ENCODE measurements around the gene ZBTB26. TPM values are rescaled to one million over a fixed set of nuclear protein-coding genes. Genes with fewer than 3 reads are reported as not detected.

The ZBTB26 gene
- 10 to 100 TPM; 18.6 to 20.3 (median 20.0) TPM for polyA plus RNA-seq (ENCODE audit: insufficient read length in 3 of 3)
- long read RNA-seq, donor 1 = 0 reads
- long read RNA-seq, donor 2, full-length matches to known transcripts = 6 of 6 reads
- long read RNA-seq, donor 2, partial matches to known transcripts = 0 of 6 reads
- long read RNA-seq, donor 2, other reads (novel, unspliced or antisense) = 0 of 6 reads
- long read RNA-seq, donor 3, full-length matches to known transcripts = 1 of 1 reads
- long read RNA-seq, donor 3, partial matches to known transcripts = 0 of 1 reads
- long read RNA-seq, donor 3, other reads (novel, unspliced or antisense) = 0 of 1 reads
- long read RNA-seq, donor 4, full-length matches to known transcripts = 2 of 2 reads
- long read RNA-seq, donor 4, partial matches to known transcripts = 0 of 2 reads
- long read RNA-seq, donor 4, other reads (novel, unspliced or antisense) = 0 of 2 reads
- long read RNA-seq, donor 5, full-length matches to known transcripts = 4 of 4 reads
- long read RNA-seq, donor 5, partial matches to known transcripts = 0 of 4 reads
- long read RNA-seq, donor 5, other reads (novel, unspliced or antisense) = 0 of 4 reads
- long read RNA-seq, donor 6, full-length matches to known transcripts = 7 of 7 reads
- long read RNA-seq, donor 6, partial matches to known transcripts = 0 of 7 reads
- long read RNA-seq, donor 6, other reads (novel, unspliced or antisense) = 0 of 7 reads
- long read RNA-seq, donor 7, full-length matches to known transcripts = 3 of 3 reads
- long read RNA-seq, donor 7, partial matches to known transcripts = 0 of 3 reads
- long read RNA-seq, donor 7, other reads (novel, unspliced or antisense) = 0 of 3 reads
- long read RNA-seq, donor 8, full-length matches to known transcripts = 2 of 2 reads
- long read RNA-seq, donor 8, partial matches to known transcripts = 0 of 2 reads
- long read RNA-seq, donor 8, other reads (novel, unspliced or antisense) = 0 of 2 reads
- long read RNA-seq, donor 9, full-length matches to known transcripts = 8 of 8 reads
- long read RNA-seq, donor 9, partial matches to known transcripts = 0 of 8 reads
- long read RNA-seq, donor 9, other reads (novel, unspliced or antisense) = 0 of 8 reads
- long read RNA-seq, donor 10, full-length matches to known transcripts = 6 of 6 reads
- long read RNA-seq, donor 10, partial matches to known transcripts = 0 of 6 reads
- long read RNA-seq, donor 10, other reads (novel, unspliced or antisense) = 0 of 6 reads
- long read RNA-seq, donor 11, full-length matches to known transcripts = 2 of 2 reads
- long read RNA-seq, donor 11, partial matches to known transcripts = 0 of 2 reads
- long read RNA-seq, donor 11, other reads (novel, unspliced or antisense) = 0 of 2 reads
- long read RNA-seq, donor 12, full-length matches to known transcripts = 2 of 2 reads
- long read RNA-seq, donor 12, partial matches to known transcripts = 0 of 2 reads
- long read RNA-seq, donor 12, other reads (novel, unspliced or antisense) = 0 of 2 reads
- long read RNA-seq, donor 13, full-length matches to known transcripts = 4 of 4 reads
- long read RNA-seq, donor 13, partial matches to known transcripts = 0 of 4 reads
- long read RNA-seq, donor 13, other reads (novel, unspliced or antisense) = 0 of 4 reads
- long read RNA-seq, donor 14 = 0 reads
- long read RNA-seq, donor 15, full-length matches to known transcripts = 5 of 5 reads
- long read RNA-seq, donor 15, partial matches to known transcripts = 0 of 5 reads
- long read RNA-seq, donor 15, other reads (novel, unspliced or antisense) = 0 of 5 reads
- long read RNA-seq, donor 16, full-length matches to known transcripts = 7 of 7 reads
- long read RNA-seq, donor 16, partial matches to known transcripts = 0 of 7 reads
- long read RNA-seq, donor 16, other reads (novel, unspliced or antisense) = 0 of 7 reads

- peak; percentile 95 for DNase-seq
Observed at GRCh38 chr9:122931226-122932121, at the start of gene ZBTB26. Gene ZBTB26, minus strand, starts transcription at chr9:122931512. Its CDS starts 11,578 bp downstream, at chr9:122919934.

- no peak for DNase-seq
Observed at GRCh38 chr9:122978601-122979000, 47.3 kb upstream of the ZBTB26 start.

GRCh38 chr9:122975196-122975595 is 43.9 kb upstream of the ZBTB26 start:
- no peak for DNase-seq

GRCh38 chr9:122961139-122961538 is 29.8 kb upstream of the ZBTB26 start:
- no peak for DNase-seq

- DNase-seq = no peak
Observed at GRCh38 chr9:122955961-122956360, 24.6 kb upstream of the ZBTB26 start.

- no peak for DNase-seq
Observed at GRCh38 chr9:122954253-122954691, 23.0 kb upstream of the ZBTB26 start.

- no peak for DNase-seq
Observed at GRCh38 chr9:122951056-122951455, 19.7 kb upstream of the ZBTB26 start.

- DNase-seq = no peak
Observed at GRCh38 chr9:122950263-122950662, 19.0 kb upstream of the ZBTB26 start.

- no peak for DNase-seq
Observed at GRCh38 chr9:122949696-122950095, 18.4 kb upstream of the ZBTB26 start.

GRCh38 chr9:122948313-122948712 is 17.0 kb upstream of the ZBTB26 start:
- DNase-seq = no peak

GRCh38 chr9:122946461-122947005 is 15.2 kb upstream of the ZBTB26 start:
- DNase-seq = no peak

GRCh38 chr9:122944960-122945888 is 13.9 kb upstream of the ZBTB26 start:
- no peak for DNase-seq

GRCh38 chr9:122941582-122942234 is 10.4 kb upstream of the ZBTB26 start:
- DNase-seq = peak; percentile 19

- DNase-seq = peak; percentile 99
Observed at GRCh38 chr9:122940749-122941581, 9.7 kb upstream of the ZBTB26 start, which contains the start of gene RABGAP1. Gene RABGAP1, plus strand, starts transcription at chr9:122941020. Its CDS starts 16,040 bp downstream, at chr9:122957060.

- no peak for DNase-seq
Observed at GRCh38 chr9:122940454-122940748, 9.1 kb upstream of the ZBTB26 start.

- DNase-seq = no peak
Observed at GRCh38 chr9:122939601-122940000, 8.3 kb upstream of the ZBTB26 start.
